WERI-Rb-1 (cell line): ENCODE results near the gene AJM1.

ENCODE experiments used
- DNase-seq: peaks from one replicate; pipeline ENCODE4 v3.0.0-alpha.2; 2020
- H3K27ac ChIP-seq: fragments of 250-450 bp; sonication (Bioruptor Pico); 2 replicates; pipeline ENCODE4 v1.5.1; 2020; ENCODE audit warnings: mild to moderate bottlenecking, moderate library complexity
- H3K27me3 ChIP-seq: fragments of 250-450 bp; sonication (Bioruptor Pico); 2 replicates; pipeline ENCODE4 v1.5.1; 2021; ENCODE audit warnings: mild to moderate bottlenecking, low read depth, moderate library complexity; ENCODE audit not compliant: insufficient read depth, severe bottlenecking
- H3K36me3 ChIP-seq: fragments of 250-450 bp; sonication (Bioruptor Pico); 2 replicates; pipeline ENCODE4 v1.5.1; 2020; ENCODE audit warnings: mild to moderate bottlenecking, moderate library complexity
- H3K4me3 ChIP-seq: 2 replicates; pipeline ENCODE4 v1.5.1; 2011; ENCODE audit warnings: low read depth, mild to moderate bottlenecking, control low read depth, low read length
- H3K9me3 ChIP-seq: fragments of 250-450 bp; sonication (Bioruptor Pico); 2 replicates; pipeline ENCODE4 v1.5.1; 2021; ENCODE audit warnings: mild to moderate bottlenecking, moderate library complexity; ENCODE audit not compliant: severe bottlenecking
- CTCF ChIP-seq: IDR thresholded peaks from 2 replicates; pipeline ENCODE4 v1.5.1; 2011; ENCODE audit warnings: low read depth, mild to moderate bottlenecking, control low read depth, inconsistent platforms, low read length

The AJM1 gene

DNA sequence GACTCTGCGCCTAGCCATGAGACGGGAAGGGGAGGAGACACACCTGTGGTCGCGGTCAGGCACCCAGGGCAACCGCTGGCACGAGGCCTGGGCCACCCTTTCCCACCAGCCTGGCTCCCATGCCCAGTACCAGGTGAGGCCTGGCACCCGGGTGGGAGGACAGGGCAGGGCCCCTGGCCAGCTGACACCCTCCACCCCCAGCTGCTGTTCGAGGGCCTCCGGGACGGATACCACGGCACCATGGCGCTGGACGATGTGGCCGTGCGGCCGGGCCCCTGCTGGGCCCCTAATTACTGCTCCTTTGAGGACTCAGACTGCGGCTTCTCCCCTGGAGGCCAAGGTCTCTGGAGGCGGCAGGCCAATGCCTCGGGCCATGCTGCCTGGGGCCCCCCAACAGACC lies 14.9 kb downstream of the AJM1 start:
- TF ChIP-seq CTCF, result no peak
- no peak for DNase-seq
- no peaks in the 10 kb centered on the region for H3K9me3 ChIP-seq

GRCh38 chr9:136857581-136858412 lies 15.5 kb downstream of the AJM1 start:
- Histone ChIP-seq H3K36me3 (peaks cover 73% of the 10 kb centered on the region), H3K27ac (no peak overlapping the region; the same call in 1 of the 2 replicates), H3K9me3 (no peaks in the 10 kb centered on the region), H3K4me3 (no peak overlapping the region), H3K27me3 (no peaks in the 10 kb centered on the region)
- no peak for DNase-seq
- TF ChIP-seq CTCF, result no peak

More for the DNA sequence above, 14.9 kb downstream of the AJM1 start:
- Histone ChIP-seq H3K27me3 (no peaks in the 10 kb centered on the region), H3K27ac (no peak overlapping the region; the same call in 1 of the 2 replicates), H3K36me3 (peaks cover 71% of the 10 kb centered on the region), H3K4me3 (no peak overlapping the region)

GRCh38 chr9:136858452-136858843 lies 16.2 kb downstream of the AJM1 start:
- Histone ChIP-seq H3K9me3 (no peaks in the 10 kb centered on the region), H3K36me3 (peaks cover 79% of the 10 kb centered on the region), H3K4me3 (no peak overlapping the region), H3K27ac (no peak overlapping the region), H3K27me3 (no peaks in the 10 kb centered on the region)
- no peak for TF ChIP-seq CTCF
- DNase-seq, result no peak

GRCh38 chr9:136858844-136859757 lies 16.8 kb downstream of the AJM1 start:
- no peaks in the 10 kb centered on the region for H3K27me3 ChIP-seq
- no peaks in the 10 kb centered on the region for H3K9me3 ChIP-seq
- DNase-seq, result no peak
- no peak overlapping the region for H3K4me3 ChIP-seq
- peaks cover 86% of the 10 kb centered on the region for H3K36me3 ChIP-seq
- peak overlapping the region; percentile 29; the same call in 1 of the 2 replicates for H3K27ac ChIP-seq
- no peak for TF ChIP-seq CTCF

DNA sequence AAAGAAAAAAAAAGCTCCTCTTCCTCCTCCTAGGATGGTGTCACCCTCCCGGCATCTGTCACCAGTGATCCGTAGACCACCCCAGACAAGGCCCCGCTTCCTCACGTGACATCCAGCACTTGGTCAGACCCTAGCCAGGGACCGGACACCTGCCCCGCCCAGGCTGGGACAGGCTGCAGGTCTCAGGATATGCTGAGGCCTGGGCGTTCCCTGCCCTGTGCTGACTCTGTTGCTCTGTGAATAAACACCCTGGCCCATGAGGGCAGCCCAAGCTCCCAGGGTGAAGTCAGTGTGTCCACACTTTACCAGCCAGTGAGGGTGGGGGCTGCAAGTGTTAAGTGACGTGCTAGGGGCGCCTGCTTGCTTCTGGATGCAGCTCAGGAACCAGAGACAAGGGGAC lies 18.3 kb downstream of the AJM1 start:
- Histone ChIP-seq H3K27me3 (no peaks in the 10 kb centered on the region), H3K9me3 (no peaks in the 10 kb centered on the region), H3K27ac (peak overlapping the region; percentile 23; the same call in 1 of the 2 replicates), H3K4me3 (no peak overlapping the region), H3K36me3 (peaks cover 87% of the 10 kb centered on the region)
- TF ChIP-seq CTCF, result no peak
- no peak for DNase-seq
